ENCODE data around the gene VSNL1.

The VSNL1 gene

GRCh38 chr2:17630089-17630488, 89.6 kb downstream of the VSNL1 start:
- no peak overlapping the region for H3K27ac ChIP-seq
- no peak for TF ChIP-seq ZFX (IDR thresholded peaks at IDR 0.05)
- TF ChIP-seq, protein P1, sequence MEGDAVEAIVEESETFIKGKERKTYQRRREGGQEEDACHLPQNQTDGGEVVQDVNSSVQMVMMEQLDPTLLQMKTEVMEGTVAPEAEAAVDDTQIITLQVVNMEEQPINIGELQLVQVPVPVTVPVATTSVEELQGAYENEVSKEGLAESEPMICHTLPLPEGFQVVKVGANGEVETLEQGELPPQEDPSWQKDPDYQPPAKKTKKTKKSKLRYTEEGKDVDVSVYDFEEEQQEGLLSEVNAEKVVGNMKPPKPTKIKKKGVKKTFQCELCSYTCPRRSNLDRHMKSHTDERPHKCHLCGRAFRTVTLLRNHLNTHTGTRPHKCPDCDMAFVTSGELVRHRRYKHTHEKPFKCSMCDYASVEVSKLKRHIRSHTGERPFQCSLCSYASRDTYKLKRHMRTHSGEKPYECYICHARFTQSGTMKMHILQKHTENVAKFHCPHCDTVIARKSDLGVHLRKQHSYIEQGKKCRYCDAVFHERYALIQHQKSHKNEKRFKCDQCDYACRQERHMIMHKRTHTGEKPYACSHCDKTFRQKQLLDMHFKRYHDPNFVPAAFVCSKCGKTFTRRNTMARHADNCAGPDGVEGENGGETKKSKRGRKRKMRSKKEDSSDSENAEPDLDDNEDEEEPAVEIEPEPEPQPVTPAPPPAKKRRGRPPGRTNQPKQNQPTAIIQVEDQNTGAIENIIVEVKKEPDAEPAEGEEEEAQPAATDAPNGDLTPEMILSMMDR (conservative IDR thresholded peaks at IDR 0.05), result no peak

DNA sequence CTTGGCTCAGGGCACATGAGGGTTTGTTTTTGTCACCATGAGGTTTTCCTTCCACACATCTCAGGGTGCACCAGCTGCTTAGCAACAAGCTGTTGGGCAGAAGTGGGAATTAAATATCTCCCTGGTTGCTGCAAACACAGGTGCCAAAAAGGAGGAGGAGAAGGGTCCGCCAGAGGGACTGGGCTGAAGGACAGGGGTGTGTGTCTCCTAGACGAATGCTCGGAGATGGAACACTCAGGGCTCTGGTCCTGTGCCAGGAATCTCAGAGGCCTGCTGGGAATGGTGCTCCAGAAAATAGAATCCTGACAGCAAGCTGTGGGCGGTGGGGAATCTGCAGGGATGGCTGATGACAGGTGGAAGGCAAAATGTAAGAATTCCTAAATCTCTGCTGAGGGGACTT, 94.5 kb downstream of the VSNL1 start:
- no peak overlapping the region for H3K27ac ChIP-seq

GRCh38 chr2:17636257-17636656, 95.8 kb downstream of the VSNL1 start:
- TF ChIP-seq, protein P1 (conservative IDR thresholded peaks at IDR 0.05), result no peak
- TF ChIP-seq ZFX (IDR thresholded peaks at IDR 0.05), result no peak
- no peak overlapping the region for H3K27ac ChIP-seq

More for the DNA sequence above, 94.5 kb downstream of the VSNL1 start:
- TF ChIP-seq ZFX (IDR thresholded peaks at IDR 0.05), result no peak
- TF ChIP-seq, protein P1 (conservative IDR thresholded peaks at IDR 0.05), result no peak

GRCh38 chr2:17637131-17637906, 96.8 kb downstream of the VSNL1 start:
- TF ChIP-seq, protein P1 (conservative IDR thresholded peaks at IDR 0.05), result no peak
- no peak overlapping the region for H3K27ac ChIP-seq

- TF ChIP-seq, protein P1 (conservative IDR thresholded peaks at IDR 0.05), result no peak
- no peak for TF ChIP-seq ZFX (IDR thresholded peaks at IDR 0.05)
- no peak overlapping the region for H3K27ac ChIP-seq
Observed at GRCh38 chr2:17638196-17638743, 97.8 kb downstream of the VSNL1 start.

DNA sequence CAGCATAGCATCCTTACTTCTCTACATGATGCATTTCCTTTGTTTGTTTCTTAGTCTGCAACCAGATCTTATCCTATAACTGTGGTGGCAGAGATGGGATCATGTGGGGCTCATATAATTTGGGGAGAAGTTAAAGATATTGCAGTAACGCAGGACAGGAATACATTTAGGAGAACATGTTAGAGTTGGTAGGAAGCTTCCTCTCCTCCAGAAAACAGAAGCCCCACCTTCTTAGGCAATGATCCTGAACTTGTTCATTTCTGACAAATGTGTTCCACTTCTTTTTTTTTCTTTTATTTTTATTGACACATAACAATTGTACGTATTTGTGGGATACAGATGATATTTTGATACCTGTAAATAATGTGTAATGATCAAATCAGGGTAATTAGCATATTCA, 99.9 kb downstream of the VSNL1 start:
- no peak overlapping the region for H3K27ac ChIP-seq
- TF ChIP-seq, protein P1 (conservative IDR thresholded peaks at IDR 0.05), result no peak
- no peak for TF ChIP-seq ZFX (IDR thresholded peaks at IDR 0.05)

GRCh38 chr2:17643031-17643615, 102.6 kb downstream of the VSNL1 start:
- no peak overlapping the region for H3K27ac ChIP-seq
- TF ChIP-seq ZFX (IDR thresholded peaks at IDR 0.05), result no peak
- TF ChIP-seq, protein P1 (conservative IDR thresholded peaks at IDR 0.05), result no peak

Measured in C4-2B (cell line).